Osteoblast (primary cell): ENCODE data around the gene DIP2C. TPM values are rescaled to one million over a fixed set of nuclear protein-coding genes. Genes with fewer than 3 reads are reported as not detected.

Experiments used
- DNase-seq: peaks from one replicate; pipeline ENCODE4 v3.0.0; 2011; ENCODE audit warnings: low spot score, mixed read lengths; ENCODE audit not compliant: insufficient read length; ENCODE audit errors: missing footprints
- H2AFZ ChIP-seq: 2 replicates; pipeline ENCODE4 v1.6.0; 2011; ENCODE audit warnings: mild to moderate bottlenecking, low read length
- H3K27ac ChIP-seq: 2 replicates; pipeline ENCODE4 v1.5.1; 2011; ENCODE audit warnings: mild to moderate bottlenecking, low read depth, low read length, moderate library complexity
- H3K27me3 ChIP-seq: 2 replicates; pipeline ENCODE4 v1.6.0; 2012; ENCODE audit warnings: mild to moderate bottlenecking, control low read depth, inconsistent platforms, low read length, moderate library complexity; ENCODE audit not compliant: insufficient read depth
- H3K36me3 ChIP-seq: 2 replicates; pipeline ENCODE4 v1.5.1; 2011; ENCODE audit warnings: mild to moderate bottlenecking, low read length, control low read depth, moderate library complexity; ENCODE audit not compliant: insufficient read depth
- H3K4me1 ChIP-seq: 2 replicates; pipeline ENCODE4 v1.5.1; 2011; ENCODE audit warnings: mild to moderate bottlenecking, low read length, control low read depth, moderate library complexity; ENCODE audit not compliant: insufficient read depth
- H3K4me2 ChIP-seq: 2 replicates; pipeline ENCODE4 v1.6.0; 2011; ENCODE audit warnings: mild to moderate bottlenecking, low read length; ENCODE audit not compliant: insufficient read depth
- H3K4me3 ChIP-seq: fragments of 200-600 bp; sonication (generic); 3 replicates; pipeline ENCODE4 v1.5.1; 2012; ENCODE audit warnings: mild to moderate bottlenecking, low read length, inconsistent platforms; ENCODE audit not compliant: insufficient read depth
- H3K79me2 ChIP-seq: 2 replicates; pipeline ENCODE4 v1.6.0; 2012; ENCODE audit warnings: mild to moderate bottlenecking, low read length, control low read depth, inconsistent platforms; ENCODE audit not compliant: insufficient read depth
- H3K9me3 ChIP-seq: 2 replicates; pipeline ENCODE4 v1.5.1; 2011; ENCODE audit warnings: low read depth, low read length, control low read depth
- H4K20me1 ChIP-seq: 2 replicates; pipeline ENCODE4 v1.6.0; 2012; ENCODE audit warnings: mild to moderate bottlenecking, low read length, control low read depth; ENCODE audit not compliant: insufficient read depth
- total RNA-seq: library from RNA; depleted of rRNA; stranded (reverse); fragments of >200 nt; gene quantifications from 2 replicates; pipeline ENCODE4 v1.2.3, GENCODE V29; 2012
- TF ChIP-seq, protein P1 (sequence below): IDR thresholded peaks from 2 replicates; pipeline ENCODE4 v1.5.1; 2011; ENCODE audit warnings: mild to moderate bottlenecking, low read depth, low read length, moderate library complexity; ENCODE audit errors: extremely low read depth

DIP2C gene
- total RNA-seq, 1 donor: 36.9 TPM

DNA sequence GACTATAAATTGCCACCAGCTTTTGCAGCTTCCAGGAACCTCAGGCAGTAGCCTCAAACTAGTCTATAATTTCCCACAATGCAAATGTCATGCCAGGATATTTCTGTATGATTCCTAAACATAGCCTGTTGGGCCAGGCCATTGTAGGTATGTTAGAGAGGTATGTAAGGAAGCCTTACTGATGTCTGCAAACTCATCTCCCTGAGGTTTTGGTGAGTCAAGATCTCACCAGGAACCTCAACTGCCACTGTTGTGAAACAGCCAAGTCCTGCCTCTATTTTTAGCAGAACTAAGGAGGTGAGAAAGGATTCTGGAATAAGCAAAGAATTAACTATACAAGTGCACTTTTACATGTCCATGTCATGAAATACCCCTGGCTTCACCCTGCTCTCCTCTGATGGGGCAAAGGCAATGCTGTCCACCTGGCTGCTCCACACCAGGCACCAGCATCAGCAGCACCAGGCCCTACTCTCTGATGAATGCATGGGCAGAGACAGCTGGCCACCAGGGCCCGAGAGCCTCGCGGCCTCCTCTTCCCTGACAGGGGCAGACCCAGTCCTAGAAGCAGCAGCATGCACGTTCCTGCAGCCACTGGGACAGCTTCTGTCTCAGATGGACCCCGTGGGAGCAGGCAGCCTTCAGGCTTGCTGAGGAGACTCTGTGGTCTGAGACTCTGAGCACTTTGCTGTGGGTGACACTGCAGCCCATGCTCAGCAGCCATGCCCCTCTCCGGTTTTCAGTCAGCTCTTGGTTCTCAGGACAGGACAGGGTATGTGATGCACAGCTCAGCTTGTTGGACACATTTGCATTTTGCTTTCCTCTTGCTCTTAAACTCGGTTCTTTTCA, 407.0 kb downstream of the DIP2C start:
- Histone ChIP-seq H3K27ac (no peak overlapping the region), H3K27me3 (no peaks in the 10 kb centered on the region), H2AFZ (no peak overlapping the region), H3K9me3 (no peaks in the 10 kb centered on the region), H3K4me2 (no peak overlapping the region), H4K20me1 (no peaks in the 10 kb centered on the region), H3K36me3 (peaks cover 50% of the 10 kb centered on the region), H3K79me2 (no peaks in the 10 kb centered on the region), H3K4me3 (no peak overlapping the region), H3K4me1 (peaks cover 16% of the 10 kb centered on the region)
- TF ChIP-seq, protein P1, sequence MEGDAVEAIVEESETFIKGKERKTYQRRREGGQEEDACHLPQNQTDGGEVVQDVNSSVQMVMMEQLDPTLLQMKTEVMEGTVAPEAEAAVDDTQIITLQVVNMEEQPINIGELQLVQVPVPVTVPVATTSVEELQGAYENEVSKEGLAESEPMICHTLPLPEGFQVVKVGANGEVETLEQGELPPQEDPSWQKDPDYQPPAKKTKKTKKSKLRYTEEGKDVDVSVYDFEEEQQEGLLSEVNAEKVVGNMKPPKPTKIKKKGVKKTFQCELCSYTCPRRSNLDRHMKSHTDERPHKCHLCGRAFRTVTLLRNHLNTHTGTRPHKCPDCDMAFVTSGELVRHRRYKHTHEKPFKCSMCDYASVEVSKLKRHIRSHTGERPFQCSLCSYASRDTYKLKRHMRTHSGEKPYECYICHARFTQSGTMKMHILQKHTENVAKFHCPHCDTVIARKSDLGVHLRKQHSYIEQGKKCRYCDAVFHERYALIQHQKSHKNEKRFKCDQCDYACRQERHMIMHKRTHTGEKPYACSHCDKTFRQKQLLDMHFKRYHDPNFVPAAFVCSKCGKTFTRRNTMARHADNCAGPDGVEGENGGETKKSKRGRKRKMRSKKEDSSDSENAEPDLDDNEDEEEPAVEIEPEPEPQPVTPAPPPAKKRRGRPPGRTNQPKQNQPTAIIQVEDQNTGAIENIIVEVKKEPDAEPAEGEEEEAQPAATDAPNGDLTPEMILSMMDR: no peak
- no peak for DNase-seq

DNA sequence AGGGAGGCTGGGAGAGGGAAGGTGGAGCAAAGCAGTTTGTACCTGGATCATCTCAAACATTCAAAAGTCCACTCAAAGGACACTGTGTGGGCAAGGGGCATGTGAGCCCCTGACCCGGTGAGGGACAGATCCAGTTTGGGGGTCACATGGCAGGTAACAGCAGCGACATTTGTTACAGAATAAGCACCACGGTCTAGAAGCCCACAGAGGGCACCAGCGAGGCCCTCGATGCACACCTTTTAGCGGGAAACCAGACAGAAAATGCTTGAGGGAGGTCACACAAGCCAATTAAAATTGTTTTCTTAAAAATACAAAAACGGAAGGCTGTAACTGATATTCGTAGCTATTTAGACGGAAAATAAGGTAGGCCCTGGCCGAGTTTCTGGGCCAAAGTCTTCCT, 409.8 kb downstream of the DIP2C start:
- no peaks in the 10 kb centered on the region for H3K27me3 ChIP-seq
- peaks cover 7% of the 10 kb centered on the region for H3K4me1 ChIP-seq
- H3K27ac ChIP-seq: no peak overlapping the region
- H3K9me3 ChIP-seq: no peaks in the 10 kb centered on the region
- DNase-seq: no peak
- TF ChIP-seq, protein P1: no peak
- H3K79me2 ChIP-seq: no peaks in the 10 kb centered on the region
- H3K36me3 ChIP-seq: peaks cover 53% of the 10 kb centered on the region
- H3K4me3 ChIP-seq: no peak overlapping the region
- H2AFZ ChIP-seq: no peak overlapping the region
- no peaks in the 10 kb centered on the region for H4K20me1 ChIP-seq
- H3K4me2 ChIP-seq: no peak overlapping the region

DNA sequence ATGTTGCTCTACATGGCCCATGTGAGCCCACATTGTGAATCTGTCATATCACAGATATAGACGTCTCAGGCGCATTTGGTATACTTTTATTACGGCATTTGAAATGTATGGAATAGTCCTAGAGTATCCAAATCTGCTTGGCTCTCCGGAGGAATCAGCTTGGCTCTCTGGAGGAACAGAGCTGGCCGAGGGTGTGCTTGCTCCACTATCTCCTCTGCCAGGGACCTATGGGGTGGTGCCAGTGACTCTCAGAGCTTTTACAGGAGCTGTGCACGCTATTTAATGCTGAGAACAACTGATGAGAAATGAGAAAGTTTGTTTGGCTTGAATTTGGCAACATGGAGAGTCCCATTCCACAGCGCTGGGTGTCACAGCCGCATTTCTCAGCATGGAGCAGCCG, 410.2 kb downstream of the DIP2C start:
- no peak overlapping the region for H2AFZ ChIP-seq
- H3K4me2 ChIP-seq: no peak overlapping the region
- H3K4me1 ChIP-seq: peaks cover 7% of the 10 kb centered on the region
- no peaks in the 10 kb centered on the region for H3K27me3 ChIP-seq
- TF ChIP-seq, protein P1: no peak
- H3K36me3 ChIP-seq: peaks cover 52% of the 10 kb centered on the region
- no peaks in the 10 kb centered on the region for H4K20me1 ChIP-seq
- no peak for DNase-seq
- no peak overlapping the region for H3K27ac ChIP-seq
- H3K79me2 ChIP-seq: no peaks in the 10 kb centered on the region
- no peak overlapping the region for H3K4me3 ChIP-seq
- H3K9me3 ChIP-seq: no peaks in the 10 kb centered on the region

DNA sequence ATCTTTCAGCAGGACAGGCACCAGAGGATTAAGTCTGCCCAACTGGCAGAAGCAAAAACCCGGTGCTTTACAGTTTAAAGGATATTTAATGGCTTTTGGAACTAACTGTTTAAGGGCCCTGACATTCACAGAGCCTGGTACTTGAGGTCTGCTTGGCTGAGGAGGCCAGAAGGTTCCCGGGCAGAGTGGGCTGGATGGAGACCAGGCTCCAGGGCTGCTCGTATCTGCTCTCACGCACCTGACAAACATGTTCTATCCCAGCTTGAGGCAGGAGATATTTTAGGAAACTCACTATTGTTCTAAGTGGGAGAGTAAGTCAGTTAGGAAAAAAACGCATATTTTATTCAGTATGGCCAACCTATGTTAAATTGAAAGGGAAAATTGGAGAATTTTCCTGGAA, 410.8 kb downstream of the DIP2C start:
- no peak for DNase-seq
- Histone ChIP-seq H3K27ac (no peak overlapping the region), H3K27me3 (no peaks in the 10 kb centered on the region), H3K36me3 (peaks cover 48% of the 10 kb centered on the region), H3K79me2 (no peaks in the 10 kb centered on the region), H2AFZ (no peak overlapping the region), H3K4me2 (no peak overlapping the region), H3K4me3 (no peak overlapping the region), H4K20me1 (no peaks in the 10 kb centered on the region), H3K4me1 (peaks cover 7% of the 10 kb centered on the region), H3K9me3 (no peaks in the 10 kb centered on the region)
- TF ChIP-seq, protein P1: no peak
